Kasumi-1 (cell line): Measurements from ENCODE around the gene HIC1.

Source experiments
- DNase-seq, 2 experiments: peaks; one replicate each; lab custom pipeline; 2025; lab: John Stamatoyannopoulos, UW

The HIC1 gene

GRCh38 chr17:2076087-2076984, 21.4 kb downstream of the HIC1 start:
- DNase-seq, result no peak

GRCh38 chr17:2077040-2077439, 22.1 kb downstream of the HIC1 start:
- DNase-seq, result no peak

- DNase-seq, result no peak
These were observed 26.7 kb downstream of the HIC1 start for GRCh38 chr17:2081564-2081963.

- DNase-seq, result no peak
These were observed 27.3 kb downstream of the HIC1 start for GRCh38 chr17:2082003-2082781.

GRCh38 chr17:2083613-2084035, 28.7 kb downstream of the HIC1 start:
- DNase-seq, result peak; percentile 50 to 54

- no peak for DNase-seq
These were observed 29.3 kb downstream of the HIC1 start for GRCh38 chr17:2084036-2084765.

GRCh38 chr17:2084766-2085647, 30.1 kb downstream of the HIC1 start:
- no peak for DNase-seq

- DNase-seq, result no peak
These were observed 30.7 kb downstream of the HIC1 start for GRCh38 chr17:2085648-2085949.

- no peak for DNase-seq
These were observed 31.4 kb downstream of the HIC1 start for GRCh38 chr17:2086306-2086705.

GRCh38 chr17:2087597-2088211, 32.8 kb downstream of the HIC1 start:
- DNase-seq, result peak; percentile 86 to 87

GRCh38 chr17:2089021-2089422, 34.1 kb downstream of the HIC1 start:
- no peak for DNase-seq

GRCh38 chr17:2090210-2090641, 35.3 kb downstream of the HIC1 start:
- DNase-seq, result no peak

- DNase-seq, result no peak
These were observed 36.1 kb downstream of the HIC1 start for GRCh38 chr17:2090804-2091534.

- DNase-seq, result no peak
These were observed 37.4 kb downstream of the HIC1 start for GRCh38 chr17:2092253-2092652.

- DNase-seq, result no peak
These were observed 38.4 kb downstream of the HIC1 start for GRCh38 chr17:2093349-2093748.

GRCh38 chr17:2094891-2095535, 40.1 kb downstream of the HIC1 start:
- peak in 1 of 2 experiments; percentile 8 for DNase-seq

GRCh38 chr17:2095536-2095910, 40.6 kb downstream of the HIC1 start:
- no peak for DNase-seq

- DNase-seq, result peak; percentile 22 to 45
These were observed 46.8 kb downstream of the HIC1 start for GRCh38 chr17:2101448-2102257.
